ENCODE results near the gene GPR158.

GRCh38 chr10:25455980-25456567 is 281.3 kb downstream of the GPR158 start:
- peak in 1 of 3 experiments; percentile 13; a peak in 1 of 4 replicates for TF ChIP-seq CTCF (IDR thresholded peaks at IDR 0.05; ENCODE audit: control extremely low read depth in 1 of 3, insufficient read depth in 1 of 3, low read depth in 1 of 3, low read length in 3 of 3)
- TF ChIP-seq RXRA (IDR thresholded peaks at IDR 0.05; ENCODE audit: insufficient read depth, low read depth, low read length), result no peak
- TF ChIP-seq POLR2A (IDR thresholded peaks at IDR 0.05; ENCODE audit: control extremely low read depth in 1 of 2, low read depth in 2 of 2, low read length in 2 of 2), result no peak
- no peak for TF ChIP-seq CHD2 (IDR thresholded peaks at IDR 0.05; ENCODE audit: low read length)
- TF ChIP-seq TAF7 (optimal IDR thresholded peaks at IDR 0.05; ENCODE audit: borderline replicate concordance, low read depth, low read length), result no peak
